Cerebellar nuclear complex (tissue), 1 donor: Measurements from ENCODE around the gene IER5L.

Source experiments
- DNase-seq, 2 experiments: peaks; one replicate each; lab custom pipeline; 2025; lab: John Stamatoyannopoulos, UW

Gene IER5L

GRCh38 chr9:129177791-129178567 is at the start of gene IER5L:
Gene IER5L, minus strand, starts transcription at chr9:129178261. Its CDS starts 209 bp downstream, at chr9:129178052.
- peak in 1 of 2 experiments; percentile 67 for DNase-seq

DNA sequence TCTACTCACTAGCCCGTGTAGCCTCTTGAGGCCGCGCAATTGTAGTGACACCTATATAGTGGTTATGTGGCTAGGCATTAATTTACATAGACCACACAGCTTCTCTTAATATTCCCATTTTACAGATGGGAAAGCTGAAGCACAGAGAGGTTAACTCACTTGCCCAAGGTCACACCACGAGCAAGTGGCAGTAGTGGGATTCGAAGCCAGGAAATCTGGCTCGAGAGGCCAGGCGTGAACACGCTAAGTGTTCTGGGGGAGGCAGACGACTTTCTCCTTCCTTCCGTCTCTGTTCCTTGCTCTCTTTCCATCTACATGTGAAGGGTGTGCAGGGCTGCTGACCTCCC is 49.8 kb upstream of the IER5L start:
- DNase-seq: no peak

DNA sequence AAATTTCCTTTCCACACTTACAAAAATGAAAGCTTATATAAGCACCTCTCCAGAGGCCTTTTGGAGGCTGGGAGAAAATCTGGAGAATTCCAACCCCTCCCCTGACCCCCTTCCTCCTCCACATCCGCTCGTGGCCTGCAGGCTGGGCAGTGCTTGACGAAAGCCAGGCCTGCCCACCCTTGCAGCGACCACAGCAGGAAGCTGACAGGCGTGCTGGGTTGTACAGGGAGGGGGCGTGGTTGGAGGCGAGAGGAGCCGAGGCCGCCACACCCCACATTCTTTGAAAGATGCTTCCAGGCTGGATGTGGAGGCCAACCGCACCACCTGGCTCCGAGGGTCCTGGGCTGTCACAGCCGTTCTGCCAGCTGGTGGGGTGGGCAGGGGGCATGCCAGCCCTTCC is 47.8 kb upstream of the IER5L start:
- no peak for DNase-seq

GRCh38 chr9:129225490-129225778 is 47.4 kb upstream of the IER5L start:
- no peak for DNase-seq

GRCh38 chr9:129224618-129225489 is 46.8 kb upstream of the IER5L start:
- no peak for DNase-seq

DNA sequence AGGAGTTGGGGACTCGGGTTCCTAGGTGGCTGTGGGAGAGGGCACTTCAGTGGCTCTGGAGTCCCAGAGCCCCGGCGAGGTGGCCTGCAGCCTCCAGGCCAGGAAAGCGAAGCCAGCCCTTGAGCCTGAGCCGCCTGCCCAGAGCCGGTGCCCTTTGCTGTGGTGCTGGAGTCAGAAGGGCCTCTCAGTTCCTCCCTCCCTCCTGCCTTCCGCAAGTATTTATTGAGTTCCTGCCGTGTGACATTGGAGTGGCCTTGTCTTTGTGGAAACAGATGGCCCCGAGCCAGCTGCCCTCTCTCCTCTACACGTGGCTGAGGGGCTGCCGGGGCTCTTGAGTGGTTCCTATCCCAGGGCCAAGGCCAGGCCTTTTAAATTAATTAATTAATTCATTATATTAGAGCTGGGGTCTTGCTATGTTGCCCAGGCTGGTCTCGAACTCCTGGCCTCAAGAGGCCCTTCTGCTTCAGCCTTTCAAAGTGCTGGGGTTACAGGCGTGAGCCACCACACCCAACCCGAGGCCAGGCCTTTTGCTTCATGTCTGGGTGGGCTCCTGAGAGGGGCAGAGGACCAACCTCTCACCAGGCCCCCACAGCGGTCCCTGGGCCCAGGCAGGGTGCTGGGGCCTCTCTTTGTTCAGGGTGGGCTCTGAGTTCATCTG is 45.6 kb upstream of the IER5L start:
- no peak for DNase-seq

DNA sequence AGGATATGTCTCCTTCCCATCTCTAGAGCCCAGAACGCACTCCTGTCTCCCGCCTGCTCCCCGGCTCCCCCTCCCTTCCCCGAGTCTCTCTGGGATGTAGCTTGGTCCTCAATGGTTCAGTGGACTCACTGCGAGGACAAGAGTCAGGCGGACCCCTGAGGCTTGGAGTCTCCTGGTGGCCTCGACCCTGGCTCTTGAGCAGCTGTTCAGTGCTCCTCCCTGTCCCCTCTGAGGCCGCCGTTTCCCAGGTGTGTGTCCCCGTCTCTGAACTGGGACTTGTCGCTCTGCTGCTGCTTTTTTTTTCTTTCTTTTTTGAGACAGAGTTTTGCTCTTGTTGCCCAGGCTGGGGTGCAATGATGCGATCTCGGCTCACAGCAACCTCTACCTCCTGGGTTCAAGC is 44.8 kb upstream of the IER5L start:
- DNase-seq: no peak

DNA sequence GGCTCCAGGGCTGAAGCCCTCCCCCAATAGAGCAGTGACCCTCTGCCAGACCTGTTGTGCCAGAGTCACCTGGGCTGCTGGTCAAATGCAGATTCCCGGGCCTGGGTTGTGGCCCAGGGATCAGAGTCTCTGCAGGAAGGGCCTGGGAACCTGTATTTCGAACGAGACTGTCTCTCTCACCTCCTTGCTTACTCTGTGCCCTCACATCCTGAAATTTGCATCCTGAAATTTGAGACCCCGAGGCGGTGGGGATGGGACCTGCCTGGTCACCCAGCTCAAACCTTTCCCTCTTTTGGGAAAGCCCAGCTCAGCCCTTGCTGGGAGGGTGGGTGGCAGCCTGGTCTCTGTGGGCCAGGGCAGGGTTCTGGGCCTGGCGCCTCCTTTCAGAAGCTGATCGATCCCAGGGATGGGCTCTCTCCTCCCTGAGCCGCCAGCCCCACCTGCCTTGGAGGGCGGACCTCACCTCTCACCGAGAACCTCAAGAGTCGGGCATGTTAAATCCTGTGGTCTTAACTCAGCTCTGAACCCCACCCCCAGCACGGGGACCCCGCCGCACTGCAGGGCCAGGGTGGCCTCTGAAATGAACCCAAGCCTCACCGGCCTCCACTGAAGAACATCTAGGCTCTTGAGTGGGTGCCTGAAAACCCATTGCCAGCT is 44.0 kb upstream of the IER5L start:
- DNase-seq: no peak

DNA sequence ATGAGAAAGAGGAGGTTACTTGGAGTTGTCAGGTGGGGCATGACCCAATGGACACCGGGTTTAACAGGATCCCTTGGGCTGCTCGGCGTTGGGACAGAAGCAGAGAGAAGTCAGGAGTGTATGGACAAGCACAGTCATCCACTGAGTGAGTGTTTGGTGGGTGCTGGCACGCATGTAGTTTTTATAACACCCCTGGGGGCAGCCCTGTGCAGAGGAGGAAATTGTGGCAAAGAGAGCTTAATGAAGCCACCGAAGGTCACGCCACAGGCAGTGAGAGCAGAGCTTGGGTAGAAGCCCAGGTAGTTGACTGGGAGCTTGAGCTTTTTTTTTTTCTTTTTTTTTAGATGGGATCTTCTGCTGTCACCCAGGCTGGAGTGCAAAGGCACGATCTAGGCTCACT is 43.2 kb upstream of the IER5L start:
- no peak for DNase-seq

DNA sequence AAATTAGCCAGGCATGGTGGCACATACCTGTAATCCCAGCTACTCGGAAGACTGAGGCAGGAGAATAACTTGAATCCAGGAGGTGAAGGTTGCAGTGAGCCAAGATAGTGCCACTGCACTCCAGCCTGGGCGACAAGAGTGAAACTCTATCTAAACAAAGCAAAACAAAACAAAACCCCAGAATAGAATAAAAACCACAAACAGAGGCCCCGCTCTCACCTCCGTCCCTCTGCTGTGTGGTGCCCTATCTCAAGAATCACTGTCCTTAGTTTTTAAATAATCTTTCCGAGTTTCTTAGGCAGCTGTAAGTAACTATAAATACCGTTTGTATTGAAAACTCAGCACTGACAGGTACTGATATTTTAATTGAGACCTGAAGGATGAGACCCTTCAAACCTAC is 42.7 kb upstream of the IER5L start:
- no peak for DNase-seq

DNA sequence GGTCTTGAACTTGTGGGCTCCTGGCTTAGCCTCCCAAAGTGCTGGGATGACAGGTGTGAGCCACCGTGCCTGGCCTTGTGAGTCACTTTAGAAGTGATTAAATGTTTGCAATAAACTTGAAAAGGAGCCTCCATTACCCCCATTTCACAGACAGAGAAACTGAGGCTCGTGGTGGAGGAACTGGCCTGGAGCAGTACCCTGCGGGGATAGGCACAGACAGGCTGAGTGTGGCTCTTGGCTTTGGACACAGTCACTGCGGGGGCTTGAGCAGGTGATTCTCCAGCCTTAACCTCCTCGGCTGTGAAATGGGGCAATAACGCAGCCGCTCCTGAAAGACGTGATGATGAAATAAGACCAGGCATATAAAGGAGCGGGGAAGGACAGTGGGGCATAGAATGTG is 40.9 kb upstream of the IER5L start:
- no peak for DNase-seq

DNA sequence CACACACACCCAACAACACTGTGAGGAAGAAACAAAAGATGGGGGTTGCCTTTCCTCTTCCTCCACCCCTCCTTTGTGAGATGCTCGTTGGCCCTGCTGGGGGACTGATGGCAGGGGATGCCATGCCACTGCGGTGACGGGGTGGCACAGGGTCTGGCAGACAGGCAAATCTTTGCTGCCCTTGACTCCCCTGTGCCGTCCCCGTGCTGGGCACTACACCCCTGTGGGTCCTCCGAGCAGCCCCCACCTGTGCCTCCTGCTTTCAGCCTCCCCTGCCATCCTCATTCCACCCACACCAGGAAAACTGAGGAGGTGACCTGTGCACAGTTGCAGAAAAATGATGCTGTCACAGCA is 40.2 kb upstream of the IER5L start:
- DNase-seq: no peak

DNA sequence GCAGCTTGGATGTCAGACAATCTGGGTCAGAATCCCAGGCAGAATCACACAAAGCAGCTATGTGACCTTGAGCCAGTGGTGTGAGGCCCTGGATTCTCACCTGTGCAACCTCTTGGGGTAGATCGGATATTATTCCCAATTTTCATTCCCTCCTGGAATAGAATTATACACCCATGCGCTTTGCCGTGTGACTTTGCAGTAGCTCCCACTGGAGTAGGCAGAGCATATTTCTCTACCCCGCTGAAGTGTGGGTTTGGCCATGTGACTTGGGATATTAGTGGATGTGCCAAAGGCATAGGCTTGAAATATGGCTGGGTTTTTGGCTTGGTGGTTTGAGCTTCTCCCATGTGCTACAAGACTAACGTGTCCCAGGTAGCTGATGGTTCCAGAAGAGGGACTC is 35.5 kb upstream of the IER5L start:
- DNase-seq: no peak

DNA sequence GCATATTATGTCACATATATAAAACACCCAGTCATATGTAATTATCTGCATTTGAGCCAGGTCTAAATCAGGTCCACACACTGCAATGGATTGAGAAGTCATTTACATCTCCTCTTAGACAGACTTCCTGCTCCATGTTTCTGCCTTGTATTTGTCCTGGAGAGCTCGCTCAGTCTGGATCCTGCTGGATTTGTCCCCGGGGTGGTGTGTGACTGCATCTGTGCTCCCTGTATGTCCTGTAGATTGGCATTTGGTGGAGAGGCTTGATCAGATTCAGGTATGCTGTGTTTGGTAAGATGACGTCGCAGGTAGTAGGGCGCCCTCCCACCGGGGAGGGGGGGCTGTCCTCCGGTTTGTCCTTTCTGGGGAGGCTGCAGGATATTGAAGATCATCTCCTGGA is 33.6 kb upstream of the IER5L start:
- DNase-seq: no peak

GRCh38 chr9:129210125-129210524 is 32.1 kb upstream of the IER5L start:
- DNase-seq: no peak

DNA sequence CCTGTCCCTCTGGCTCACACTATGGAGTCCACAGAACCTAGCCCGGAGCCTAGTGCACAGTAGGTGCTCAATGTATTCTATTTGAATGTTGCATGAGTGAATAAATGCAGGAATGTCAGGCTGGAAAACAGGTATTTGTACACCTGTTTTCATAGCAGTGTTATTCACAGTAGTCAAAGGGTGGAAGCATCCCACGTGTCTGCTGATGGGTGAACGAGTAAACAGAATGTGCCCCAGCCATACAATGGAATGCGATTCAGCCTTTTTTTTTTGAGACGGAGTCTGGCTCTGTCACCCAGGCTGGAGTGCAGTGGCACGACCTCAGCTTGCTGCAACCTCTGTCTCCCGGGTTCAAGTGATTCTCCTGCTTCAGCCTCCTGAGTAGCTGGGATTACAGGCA is 31.5 kb upstream of the IER5L start:
- no peak for DNase-seq

GRCh38 chr9:129209109-129209508 is 31.0 kb upstream of the IER5L start:
- DNase-seq: no peak

DNA sequence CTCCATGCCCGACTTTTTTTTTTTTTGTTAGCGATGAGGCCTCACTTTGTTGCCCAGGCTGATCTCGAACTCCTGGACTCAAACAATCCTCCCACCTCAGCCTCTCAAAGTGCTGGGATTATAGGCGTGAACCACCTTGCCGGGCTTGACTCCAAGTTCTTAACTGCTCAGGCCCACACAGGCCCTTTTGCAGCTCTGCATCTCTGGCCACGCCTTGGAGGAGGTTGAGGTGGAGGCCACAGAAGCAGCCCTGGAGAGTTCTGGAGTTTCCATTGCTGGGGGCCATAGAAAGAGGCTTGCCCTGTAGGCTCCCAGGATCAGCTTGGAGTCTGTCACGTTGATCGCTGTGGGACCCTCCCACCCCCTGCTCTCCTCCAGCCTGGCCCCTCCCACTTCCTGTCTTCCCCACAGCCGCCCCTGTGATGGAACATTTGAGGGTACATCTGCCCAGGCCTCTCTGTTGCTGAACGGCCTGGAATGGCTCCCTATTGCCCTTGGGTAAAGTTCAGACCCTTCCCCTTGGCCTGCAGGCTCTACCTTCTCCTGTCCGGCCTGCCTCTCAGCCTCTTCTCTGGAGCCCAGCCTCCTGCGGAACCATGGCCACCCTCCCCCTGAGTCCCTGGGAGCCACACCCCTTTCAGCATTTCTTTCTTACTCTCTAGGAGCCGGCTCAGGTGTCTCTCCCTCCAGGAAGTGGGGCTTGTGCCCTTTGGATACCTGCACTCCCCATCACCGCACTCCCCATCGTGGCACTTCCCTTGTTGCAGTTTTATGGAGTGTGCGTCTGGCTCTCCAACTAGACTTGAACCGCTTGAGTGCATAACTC is 30.4 kb upstream of the IER5L start:
- DNase-seq: no peak

DNA sequence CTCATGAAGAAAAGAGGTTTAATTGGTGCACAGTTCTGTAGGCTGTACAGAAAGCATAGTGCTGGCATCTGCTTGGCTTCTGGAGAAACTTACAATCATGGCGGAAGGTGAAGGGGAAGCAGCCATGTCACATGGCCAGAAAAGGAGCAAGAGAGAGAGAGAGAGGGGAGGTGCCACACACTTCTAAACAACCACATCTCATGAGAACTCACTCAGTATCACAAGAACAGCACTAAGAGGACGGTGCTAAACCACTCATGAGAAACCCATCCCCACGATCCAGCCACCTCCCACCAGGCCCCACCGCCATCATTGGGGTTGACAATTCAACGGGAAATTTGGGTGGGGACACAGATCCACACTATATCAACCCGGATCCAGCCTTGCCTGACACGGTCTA is 28.8 kb upstream of the IER5L start:
- no peak for DNase-seq

DNA sequence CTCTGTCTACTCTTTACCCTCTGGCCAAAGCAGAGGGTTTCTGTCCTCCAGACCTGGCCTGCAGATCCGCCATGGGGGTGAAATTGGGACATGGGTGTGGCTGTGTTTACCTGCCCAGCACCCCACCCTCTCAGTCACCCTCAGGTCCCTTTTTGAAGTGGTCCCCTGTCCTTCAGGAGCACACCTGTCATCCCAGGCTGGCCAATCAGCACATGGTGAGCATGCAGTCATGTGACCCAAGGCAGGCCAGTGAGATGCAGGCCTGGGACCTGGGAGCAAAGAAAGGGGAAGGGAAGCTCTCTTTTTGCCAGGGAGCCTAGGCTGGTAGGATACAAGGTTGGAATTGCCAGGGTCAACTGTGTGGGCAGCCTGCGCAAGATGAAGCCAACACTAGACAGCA is 28.3 kb upstream of the IER5L start:
- no peak for DNase-seq

GRCh38 chr9:129204840-129205239 is 26.8 kb upstream of the IER5L start:
- no peak for DNase-seq

GRCh38 chr9:129203556-129203909 is 25.5 kb upstream of the IER5L start:
- no peak for DNase-seq
